Heart right ventricle (tissue), 16 donors: Measurements from ENCODE around the gene EME2. TPM values are rescaled to one million over a fixed set of nuclear protein-coding genes. Genes with fewer than 3 reads are reported as not detected.
A peak's percentile ranks its signal among the peaks of the same experiment; 100 is the strongest.

Source experiments
- ATAC-seq, 8 donors: fragments of 200-7000 bp; cut with Tn5 transposase; one replicate each; pipeline ENCODE4 v1.9.1; 2020; ENCODE audit warnings: mild to moderate bottlenecking in 8 of 8, moderate library complexity in 8 of 8, moderate number of reproducible peaks in 1 of 8
- DNase-seq, 2 donors: peaks; one replicate each; pipeline ENCODE4 v3.0.0-alpha.2; 2020
- H3K27ac ChIP-seq, 10 donors: fragments of 200-600 bp; sonication (generic) in 2 of 10; one replicate each; pipeline versions ENCODE4 v1.5.0 to v1.8.0; 2020 to 2022; ENCODE audit warnings: mild to moderate bottlenecking in 3 of 10
- H3K27me3 ChIP-seq, 7 donors: fragments of 200-600 bp; one replicate each; pipeline ENCODE4 v1.8.0; 2021 to 2022; ENCODE audit warnings: mild to moderate bottlenecking in 2 of 7
- H3K36me3 ChIP-seq, 9 donors: fragments of 200-600 bp; sonication (generic) in 1 of 9; one replicate each; pipeline versions ENCODE4 v1.5.0 to v1.8.0; 2020 to 2022; ENCODE audit warnings: mild to moderate bottlenecking in 2 of 9
- H3K4me1 ChIP-seq, 9 donors: fragments of 200-600 bp; sonication (generic) in 1 of 9; one replicate each; pipeline versions ENCODE4 v1.5.0 to v1.8.0; 2020 to 2022; ENCODE audit warnings: mild to moderate bottlenecking in 4 of 9
- H3K4me3 ChIP-seq, 10 donors: fragments of 200-600 bp; sonication (generic) in 2 of 10; one replicate each; pipeline versions ENCODE4 v1.5.0 to v1.8.0; 2020 to 2022; ENCODE audit warnings: mild to moderate bottlenecking in 7 of 10, moderate library complexity in 2 of 10
- H3K9me3 ChIP-seq, 11 donors: fragments of 200-600 bp in 10 of 11; sonication (generic) in 2 of 11; one replicate each; pipeline versions ENCODE4 v1.5.0 to v1.8.0; 2013 to 2022; ENCODE audit warnings: mild to moderate bottlenecking in 2 of 11, control low read depth in 1 of 11, moderate library complexity in 1 of 11
- WGBS, 2 donors: extraction: QIAGEN DNeasy Blood & Tissue Kit; methylation state at CpG; one replicate each; pipeline ENCODE4 v1.1.7; 2013; ENCODE audit warnings: inconsistent platforms in 1 of 2; 5-methylcytosine and 5-hydroxymethylcytosine counted together
- intact Hi-C, 10 donors: fragments of 100-400 bp; cut with DNase I; formaldehyde crosslinking; loops; one replicate each; pipeline versions ENCODE4 v1.11.1 to v1.14.2; 2022
- polyA plus RNA-seq, 2 donors: library from polyadenylated mRNA; stranded (reverse); fragments of 200-250 nt; gene quantifications; one replicate each; pipeline ENCODE4 v1.2.3, GENCODE V29; 2013
- total RNA-seq, 10 donors: library from RNA; stranded (reverse); fragmentation: NEBNext Ultra II Directional in 3 of 10; extraction: Animal tissue kit (Norgen Biotek cat#: 25700) in 3 of 10; gene quantifications; one replicate each; pipeline versions ENCODE4 v1.2.1 to v1.2.4, GENCODE V29; 2021 to 2023
- TF ChIP-seq, protein P1 (sequence below), 9 donors: fragments of 200-600 bp; sonication (generic) in 2 of 9; IDR thresholded peaks; one replicate each; pipeline versions ENCODE4 v1.5.0 to v1.8.0; 2021 to 2022; ENCODE audit warnings: antibody characterized with exemption in 9 of 9, mild to moderate bottlenecking in 5 of 9, moderate library complexity in 1 of 9
- donor health status: Arrhythmogenic right ventricular cardiomyopathy.
- donor health status: ischemic (EF 13 %, LVEDD 7.1; RV severe dilation, severe dysfunction).
- donor health status: healthy with polysubstance abuse.
- donor health status: DM: no; HTN: yes; CAD: no.
- donor health status: DM: no; HTN: no; CAD: no.
- donor health status: ischemic (EF 25% LVEDD 6.9; RV normal size, moderate dysfunction).
- donor health status: ischemic (EF 25% LVEDD 5.7; RV mildly dilated, moderate dysfunction).
- donor health status: healthy.
- donor health status: DM: yes; HTN: yes; CAD: no.
- donor health status: Ischemic cardiomyopathy.
- donor health status: ischemic (EF 35%, LVEDD 5.7; RV mildly dilated, moderate dysfunction).
- donor health status: nonischemic (EF 11% LVEDD 7.7; RV severe dilation, severe dysfunction).
- donor health status: DM: yes; HTN: yes; CAD: no.
- donor health status: PGD.
- donor health status: ischemic (EF 29% LVEDD 5.4; RV normal size, mild dysfunction).
- donor health status: nonischemic (EF 23%, LVEDD 6.1; RV moderate dilation, normal function).

The EME2 gene
- total and polyA plus RNA-seq, 12 donors = 3.0 to 17.9 (median 7.3) TPM

- no peak for DNase-seq
- intact Hi-C loops = loop anchor here in 1 of 10 donors (10.0 kb wide), 1 partner anchor 60 kb away; the partner anchor contains the start of gene IGFALS
- 96% methylated on average over 22 of the region's 22 CpGs for WGBS, 2 donors
- Histone ChIP-seq H3K4me3 (no peak overlapping the region), H3K9me3 (no peaks in the 10 kb centered on the region), H3K27me3 (no peaks in the 10 kb centered on the region), H3K27ac (no peak overlapping the region), H3K4me1 (peaks cover 0 to 10% (median 0%) of the 10 kb centered on the region in 9 donors), H3K36me3 (peaks cover 0 to 54% (median 23%) of the 10 kb centered on the region in 9 donors)
- ATAC-seq = no peak
- TF ChIP-seq, protein P1, sequence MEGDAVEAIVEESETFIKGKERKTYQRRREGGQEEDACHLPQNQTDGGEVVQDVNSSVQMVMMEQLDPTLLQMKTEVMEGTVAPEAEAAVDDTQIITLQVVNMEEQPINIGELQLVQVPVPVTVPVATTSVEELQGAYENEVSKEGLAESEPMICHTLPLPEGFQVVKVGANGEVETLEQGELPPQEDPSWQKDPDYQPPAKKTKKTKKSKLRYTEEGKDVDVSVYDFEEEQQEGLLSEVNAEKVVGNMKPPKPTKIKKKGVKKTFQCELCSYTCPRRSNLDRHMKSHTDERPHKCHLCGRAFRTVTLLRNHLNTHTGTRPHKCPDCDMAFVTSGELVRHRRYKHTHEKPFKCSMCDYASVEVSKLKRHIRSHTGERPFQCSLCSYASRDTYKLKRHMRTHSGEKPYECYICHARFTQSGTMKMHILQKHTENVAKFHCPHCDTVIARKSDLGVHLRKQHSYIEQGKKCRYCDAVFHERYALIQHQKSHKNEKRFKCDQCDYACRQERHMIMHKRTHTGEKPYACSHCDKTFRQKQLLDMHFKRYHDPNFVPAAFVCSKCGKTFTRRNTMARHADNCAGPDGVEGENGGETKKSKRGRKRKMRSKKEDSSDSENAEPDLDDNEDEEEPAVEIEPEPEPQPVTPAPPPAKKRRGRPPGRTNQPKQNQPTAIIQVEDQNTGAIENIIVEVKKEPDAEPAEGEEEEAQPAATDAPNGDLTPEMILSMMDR (IDR thresholded peaks at IDR 0.05) = no peak
Observed at GRCh38 chr16:1734816-1735215, 37.8 kb upstream of the EME2 start.

- Histone ChIP-seq H3K27me3 (no peaks in the 10 kb centered on the region), H3K4me1 (peaks cover 0 to 3% (median 0%) of the 10 kb centered on the region in 9 donors), H3K36me3 (peaks cover 0 to 48% (median 6%) of the 10 kb centered on the region in 9 donors), H3K4me3 (no peak overlapping the region), H3K9me3 (no peaks in the 10 kb centered on the region), H3K27ac (no peak overlapping the region)
- WGBS, 2 donors = 96 to 98% methylated on average over 33 of the region's 33 CpGs
- DNase-seq (no peak), ATAC-seq (no peak)
- TF ChIP-seq, protein P1 (IDR thresholded peaks at IDR 0.05) = no peak
- intact Hi-C loops = no loop called here
Observed at GRCh38 chr16:1740234-1740633, 32.4 kb upstream of the EME2 start.

GRCh38 chr16:1740781-1741490 is 31.7 kb upstream of the EME2 start:
- Histone ChIP-seq H3K9me3 (no peaks in the 10 kb centered on the region), H3K27ac (no peak overlapping the region), H3K4me1 (peaks cover 0 to 3% (median 0%) of the 10 kb centered on the region in 9 donors), H3K27me3 (no peaks in the 10 kb centered on the region), H3K36me3 (peaks cover 0 to 55% (median 10%) of the 10 kb centered on the region in 9 donors), H3K4me3 (no peak overlapping the region)
- ATAC-seq (peak in 4 of 8 donors; percentile 7 to 33 (median 14)), DNase-seq (no peak)
- WGBS, 2 donors = 89 to 92% methylated on average over 30 of the region's 30 CpGs
- TF ChIP-seq, protein P1 (IDR thresholded peaks at IDR 0.05) = no peak
- intact Hi-C loops = no loop called here

- Histone ChIP-seq H3K36me3 (peaks cover 0 to 63% (median 10%) of the 10 kb centered on the region in 9 donors), H3K27ac (no peak overlapping the region), H3K4me1 (peaks cover 0 to 3% (median 0%) of the 10 kb centered on the region in 9 donors), H3K4me3 (no peak overlapping the region), H3K27me3 (no peaks in the 10 kb centered on the region), H3K9me3 (no peaks in the 10 kb centered on the region)
- no peak for DNase-seq
- intact Hi-C loops = no loop called here
- TF ChIP-seq, protein P1 (IDR thresholded peaks at IDR 0.05) = no peak
- ATAC-seq = peak in 5 of 8 donors; percentile 32 to 91 (median 56)
- 89 to 91% methylated on average over 19 of the region's 19 CpGs for WGBS, 2 donors
Observed at GRCh38 chr16:1741553-1742165, 31.0 kb upstream of the EME2 start.
